COLO829 (cell line): ENCODE results near the gene TPSD1.
"Not testable (repeated sequence)": the region's sequence is repeated elsewhere in the genome, so short reads cannot be mapped to it uniquely, and the experiment has no call there.

Experiments
- DNase-seq: peaks from one replicate; pipeline ENCODE4 v3.0.0; 2012; ENCODE audit warnings: low spot score

The TPSD1 gene

DNA sequence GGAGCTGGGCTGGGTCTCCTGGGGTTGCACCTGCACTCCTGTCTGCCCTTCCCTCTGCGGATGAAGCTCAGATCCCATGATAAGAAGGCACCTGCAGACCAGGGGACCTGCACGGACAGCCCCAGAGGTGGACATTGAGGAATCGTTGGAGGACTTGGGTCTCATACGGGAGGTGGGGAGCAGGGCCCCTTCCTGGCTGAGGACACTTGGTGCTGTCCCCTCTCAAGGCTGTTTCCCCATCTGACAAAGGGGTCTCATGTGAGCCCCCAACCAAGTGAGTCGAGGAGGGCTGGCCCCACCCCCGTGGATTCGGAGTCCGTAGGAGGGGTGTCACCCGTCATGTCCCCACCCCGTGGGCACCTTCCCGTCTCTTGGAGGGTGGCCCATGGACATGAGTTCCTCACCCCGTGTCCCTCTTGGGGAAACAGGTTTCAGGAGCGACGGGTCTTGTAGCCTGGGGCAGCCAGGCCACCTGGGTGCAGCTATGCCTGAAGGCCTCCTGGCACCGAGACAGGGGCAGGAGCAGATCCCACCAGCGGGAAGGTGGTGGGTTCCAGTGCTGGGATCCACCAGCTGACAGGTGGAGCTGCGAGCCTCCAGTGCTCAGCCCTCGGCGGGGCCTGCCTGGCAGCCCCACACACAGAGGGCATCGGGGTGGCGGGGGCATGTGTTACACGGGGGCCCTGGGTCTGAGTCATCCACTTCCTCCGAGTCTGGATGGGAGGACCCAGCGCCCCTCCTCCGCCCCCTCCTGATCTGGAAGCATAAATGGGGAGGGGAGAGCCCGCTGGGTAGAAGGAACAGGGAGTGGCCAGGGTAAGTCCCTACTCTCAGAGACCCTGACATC lies at the start of gene TPSD1:
TPSD1 (plus strand) TSS at position 794 of the 847 bp plus-strand sequence. CDS start 212 bp downstream, outside the sequence.
- DNase-seq: not testable (repeated sequence)

DNA sequence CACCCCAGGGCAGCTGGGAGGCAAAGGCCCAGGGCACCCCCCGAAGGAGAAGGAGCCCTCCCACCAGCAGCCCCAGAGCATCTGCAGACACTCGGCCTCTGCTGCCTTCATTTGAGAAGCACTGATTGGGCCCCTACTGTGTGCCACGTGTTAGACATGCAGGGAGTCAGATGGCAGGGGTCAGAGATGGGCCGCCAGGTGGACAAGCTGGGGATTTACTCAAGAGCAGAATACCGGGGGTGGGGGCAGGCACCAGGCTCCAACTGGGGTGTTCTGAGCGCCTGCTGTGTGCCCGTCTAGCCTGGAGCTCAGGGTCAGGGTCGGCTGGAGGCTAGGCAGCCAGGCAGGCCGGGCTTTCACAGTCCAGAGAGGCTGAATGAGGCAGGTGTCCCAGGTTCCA lies 49.5 kb upstream of the TPSD1 start:
- no peak for DNase-seq

DNA sequence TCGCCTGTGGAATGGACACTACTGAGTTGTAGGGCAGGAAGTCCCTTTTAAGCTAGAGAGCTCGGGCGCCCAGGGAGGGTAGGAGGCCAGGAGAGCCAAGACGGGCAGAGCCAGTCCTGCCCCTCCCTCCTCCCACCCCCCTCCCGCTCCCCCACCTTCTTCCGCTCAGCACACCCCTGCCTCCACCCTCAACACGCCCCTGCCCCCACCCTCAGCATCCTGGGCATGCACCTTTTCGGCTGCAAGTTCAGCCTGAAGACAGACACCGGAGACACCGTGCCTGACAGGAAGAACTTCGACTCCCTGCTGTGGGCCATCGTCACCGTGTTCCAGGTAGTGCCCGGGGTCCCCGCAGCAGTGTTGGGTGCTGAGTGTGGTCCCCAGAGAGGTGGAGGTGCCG lies 49.1 kb upstream of the TPSD1 start:
- DNase-seq: no peak

DNA sequence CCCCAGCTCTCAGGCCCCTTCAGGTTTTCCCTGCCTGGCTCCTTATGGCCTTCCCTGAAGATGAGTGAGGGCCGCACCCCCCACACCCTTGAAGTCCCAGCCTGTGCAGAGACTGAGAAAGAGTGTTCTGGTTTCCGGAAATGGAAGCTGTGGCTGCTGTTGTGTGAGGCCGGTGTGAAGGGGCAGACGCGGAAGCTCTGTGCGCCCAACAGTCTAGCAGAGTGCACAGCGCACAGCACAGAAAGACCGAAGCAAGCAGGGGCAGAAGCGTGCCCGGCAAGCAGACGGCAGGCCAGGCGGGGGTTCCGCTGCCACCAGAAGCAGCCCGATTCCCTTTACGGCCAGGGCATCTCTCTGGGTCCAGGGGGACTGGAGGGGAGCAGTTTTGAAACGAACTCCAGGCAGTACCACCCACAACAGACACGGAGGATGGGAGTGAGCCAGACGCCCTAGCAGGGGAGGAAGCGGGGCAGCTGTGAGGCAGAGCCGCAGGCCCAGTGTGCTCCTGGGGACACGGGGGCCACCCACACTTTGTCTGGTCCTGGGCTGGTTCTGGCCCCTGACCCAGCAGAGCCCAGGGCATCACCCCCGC lies 47.5 kb upstream of the TPSD1 start:
- DNase-seq: no peak

DNA sequence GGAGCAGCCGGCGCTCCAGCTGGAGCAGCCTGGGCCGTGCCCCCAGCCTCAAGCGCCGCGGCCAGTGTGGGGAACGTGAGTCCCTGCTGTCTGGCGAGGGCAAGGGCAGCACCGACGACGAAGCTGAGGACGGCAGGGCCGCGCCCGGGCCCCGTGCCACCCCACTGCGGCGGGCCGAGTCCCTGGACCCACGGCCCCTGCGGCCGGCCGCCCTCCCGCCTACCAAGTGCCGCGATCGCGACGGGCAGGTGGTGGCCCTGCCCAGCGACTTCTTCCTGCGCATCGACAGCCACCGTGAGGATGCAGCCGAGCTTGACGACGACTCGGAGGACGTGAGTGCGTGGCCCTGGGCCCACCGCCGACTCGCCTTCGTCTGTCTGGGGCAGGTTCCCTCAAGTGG lies 46.8 kb upstream of the TPSD1 start:
- DNase-seq: no peak

DNA sequence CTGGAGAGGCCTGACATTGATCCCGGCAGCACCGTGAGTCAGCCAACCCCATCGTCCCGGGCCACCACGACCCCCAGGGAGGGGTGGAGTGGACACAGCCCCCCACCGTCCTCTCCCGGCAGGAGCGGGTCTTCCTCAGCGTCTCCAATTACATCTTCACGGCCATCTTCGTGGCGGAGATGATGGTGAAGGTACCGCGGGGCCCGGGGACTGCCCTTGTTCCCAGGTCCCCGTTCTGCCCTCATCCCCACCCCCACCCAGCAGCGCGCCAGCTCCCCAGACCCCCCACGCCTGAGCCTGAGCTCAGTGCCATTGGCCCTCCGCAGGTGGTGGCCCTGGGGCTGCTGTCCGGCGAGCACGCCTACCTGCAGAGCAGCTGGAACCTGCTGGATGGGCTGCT lies 45.4 kb upstream of the TPSD1 start:
- DNase-seq: no peak

DNA sequence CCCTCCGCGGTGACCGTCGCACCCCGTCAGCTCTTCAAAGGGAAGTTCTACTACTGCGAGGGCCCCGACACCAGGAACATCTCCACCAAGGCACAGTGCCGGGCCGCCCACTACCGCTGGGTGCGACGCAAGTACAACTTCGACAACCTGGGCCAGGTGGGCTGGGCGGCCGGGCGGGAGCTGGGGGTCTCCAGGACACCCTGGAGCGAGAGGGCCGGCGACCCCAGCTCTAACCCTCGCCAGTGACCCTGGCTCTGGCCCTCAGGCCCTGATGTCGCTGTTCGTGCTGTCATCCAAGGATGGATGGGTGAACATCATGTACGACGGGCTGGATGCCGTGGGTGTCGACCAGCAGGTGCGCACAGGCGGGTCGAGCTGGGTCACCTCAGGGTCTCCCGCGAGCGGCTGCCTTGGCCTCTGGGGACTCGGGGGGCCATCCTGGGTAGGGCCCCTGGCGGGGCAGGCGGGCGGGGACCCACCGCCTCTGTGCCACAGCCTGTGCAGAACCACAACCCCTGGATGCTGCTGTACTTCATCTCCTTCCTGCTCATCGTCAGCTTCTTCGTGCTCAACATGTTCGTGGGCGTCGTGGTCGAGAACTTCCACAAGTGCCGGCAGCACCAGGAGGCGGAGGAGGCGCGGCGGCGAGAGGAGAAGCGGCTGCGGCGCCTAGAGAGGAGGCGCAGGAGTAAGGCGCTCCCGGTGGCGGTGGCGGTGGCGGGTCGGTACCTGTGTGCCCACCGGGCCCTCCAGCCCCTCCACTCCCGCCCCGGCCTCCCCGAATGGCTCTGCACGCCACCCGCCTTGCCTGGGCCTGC lies 44.2 kb upstream of the TPSD1 start:
- DNase-seq: no peak

DNA sequence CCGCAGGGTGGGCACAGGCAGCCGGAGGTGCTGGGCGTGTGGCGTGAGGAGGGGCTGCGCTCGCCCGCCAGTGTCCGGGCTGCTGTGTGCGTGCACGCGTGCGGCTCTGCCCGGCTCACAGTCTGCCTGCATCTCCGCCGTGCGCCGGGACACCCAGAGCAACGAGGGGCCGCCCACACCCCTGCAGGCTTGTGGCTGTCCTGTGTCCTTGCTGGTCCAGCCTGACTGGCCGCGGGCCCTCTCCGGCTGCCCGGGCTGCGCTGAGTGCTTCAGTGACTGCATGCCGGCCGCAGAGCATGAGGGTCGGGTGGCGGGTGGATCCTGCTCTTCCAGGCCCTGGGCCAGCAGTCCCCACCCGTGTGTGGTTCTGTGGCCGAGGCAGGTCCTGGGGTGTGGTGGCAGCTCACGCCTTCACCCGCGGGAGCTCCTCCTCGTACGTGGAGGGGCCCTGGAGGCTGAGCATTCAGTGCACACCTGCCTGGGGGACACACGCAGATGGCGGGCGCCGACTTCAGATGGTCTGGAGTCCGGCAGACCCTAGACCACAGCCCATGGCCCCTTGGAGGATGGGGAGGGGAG lies 43.2 kb upstream of the TPSD1 start:
- DNase-seq: no peak

DNA sequence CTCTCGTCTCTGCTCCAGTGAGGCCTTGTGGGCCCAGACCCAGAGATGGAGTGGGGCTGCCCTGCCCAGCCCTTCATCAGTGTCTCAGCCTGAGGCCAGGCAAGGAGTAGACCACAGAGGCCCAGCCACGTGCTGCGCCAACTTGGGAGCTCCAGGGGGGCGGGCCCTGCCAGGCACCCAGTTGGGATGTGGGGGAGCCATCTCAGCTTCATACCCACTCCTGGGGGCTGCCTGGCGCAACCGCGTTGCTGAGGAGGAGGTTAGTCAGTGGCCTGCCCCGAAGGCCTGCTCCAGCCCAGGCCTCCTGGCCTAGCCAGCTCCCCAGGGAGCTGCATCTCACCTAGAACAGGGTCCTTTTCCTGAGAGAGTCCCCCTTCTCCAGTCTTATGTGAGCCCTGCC lies 42.6 kb upstream of the TPSD1 start:
- no peak for DNase-seq

DNA sequence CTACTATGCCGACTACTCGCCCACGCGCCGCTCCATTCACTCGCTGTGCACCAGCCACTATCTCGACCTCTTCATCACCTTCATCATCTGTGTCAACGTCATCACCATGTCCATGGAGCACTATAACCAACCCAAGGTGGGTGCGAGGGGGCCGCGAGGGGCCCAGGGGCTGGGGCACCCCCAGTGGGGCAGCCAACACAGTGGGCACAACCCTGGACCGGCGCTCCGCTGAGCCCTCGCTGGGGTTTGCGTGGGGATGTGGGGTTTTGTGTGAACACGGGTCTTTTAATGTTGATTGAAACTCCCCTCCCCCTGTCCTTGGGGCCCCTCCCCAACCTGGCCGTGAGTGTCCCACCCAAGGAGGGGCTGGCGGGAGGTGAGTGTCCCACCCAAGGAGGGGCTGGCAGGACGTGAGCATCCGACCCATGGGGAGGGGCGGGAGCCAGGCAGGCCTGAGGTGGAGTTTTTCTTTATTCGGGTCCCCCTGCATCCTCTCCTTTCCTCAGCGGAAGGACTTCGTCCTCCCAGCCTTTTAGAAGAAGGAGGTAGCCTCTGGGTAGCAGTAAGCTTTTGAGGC lies 42.0 kb upstream of the TPSD1 start:
- no peak for DNase-seq

DNA sequence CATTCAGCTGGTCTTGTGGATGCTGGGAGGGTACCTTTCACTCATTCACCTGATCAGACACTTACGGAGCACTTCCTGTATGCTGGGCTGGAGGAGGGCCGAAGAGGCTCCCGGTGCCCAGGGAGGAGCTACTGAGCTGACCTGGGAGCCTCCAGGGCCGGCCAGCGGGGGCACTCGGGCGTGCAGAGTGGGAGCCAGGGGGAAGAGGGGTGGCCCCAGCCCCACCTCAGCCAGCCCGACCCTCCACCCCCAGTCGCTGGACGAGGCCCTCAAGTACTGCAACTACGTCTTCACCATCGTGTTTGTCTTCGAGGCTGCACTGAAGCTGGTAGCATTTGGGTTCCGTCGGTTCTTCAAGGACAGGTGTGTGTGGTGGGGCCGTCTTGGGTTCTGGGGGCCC lies 41.1 kb upstream of the TPSD1 start:
- no peak for DNase-seq

DNA sequence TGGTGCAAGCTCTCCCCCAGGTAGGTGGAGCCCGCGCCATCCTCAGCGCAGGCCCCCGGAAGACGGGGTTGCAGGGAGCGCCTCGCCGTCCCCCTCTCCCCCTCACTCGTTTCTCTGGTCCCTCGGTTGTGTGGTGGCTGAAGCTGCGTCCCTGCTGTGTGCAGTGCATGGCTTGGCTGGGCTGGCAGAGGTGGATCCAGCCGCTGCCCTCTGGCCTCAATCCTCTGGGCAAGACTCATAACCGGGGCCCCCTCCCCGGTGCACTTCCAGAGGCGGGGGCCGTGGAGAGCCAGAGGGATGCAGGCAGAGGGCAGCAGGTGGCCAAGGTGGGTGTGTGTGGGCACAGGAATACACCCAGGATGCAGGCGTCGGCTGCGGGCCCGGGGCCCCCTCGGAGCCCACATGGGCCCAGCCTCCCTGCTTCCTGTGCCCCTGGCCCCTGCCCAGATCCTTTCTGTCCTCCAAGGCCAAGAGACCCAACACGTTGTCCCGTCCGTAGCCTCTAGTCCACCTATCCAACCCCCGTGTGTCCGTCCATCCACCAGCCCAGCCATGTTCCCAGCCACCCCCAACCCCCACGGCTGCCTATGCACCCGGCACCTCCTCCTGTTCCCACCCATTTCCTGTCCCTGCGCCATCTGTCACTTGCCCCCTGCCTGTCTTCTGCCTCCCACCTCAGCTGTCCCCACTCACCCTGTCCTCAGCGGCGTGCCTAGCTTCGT lies 40.1 kb upstream of the TPSD1 start:
- no peak for DNase-seq

DNA sequence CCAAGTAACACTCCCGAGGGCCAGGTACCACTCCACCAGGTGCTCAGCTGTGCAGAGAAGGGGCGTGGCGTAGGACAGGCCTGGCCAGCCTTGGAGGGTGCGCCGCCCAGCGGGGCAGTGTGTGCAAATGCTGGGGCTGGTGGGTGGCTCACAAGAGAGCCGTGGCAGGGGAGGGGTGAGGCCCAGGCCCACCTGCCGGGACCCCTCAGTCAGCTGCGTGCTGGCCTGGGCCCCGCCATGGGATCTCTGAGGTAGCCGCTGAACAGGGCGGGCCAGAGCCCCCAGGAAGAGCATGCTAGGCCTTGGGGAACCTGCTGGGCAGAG lies 39.6 kb upstream of the TPSD1 start:
- no peak for DNase-seq

DNA sequence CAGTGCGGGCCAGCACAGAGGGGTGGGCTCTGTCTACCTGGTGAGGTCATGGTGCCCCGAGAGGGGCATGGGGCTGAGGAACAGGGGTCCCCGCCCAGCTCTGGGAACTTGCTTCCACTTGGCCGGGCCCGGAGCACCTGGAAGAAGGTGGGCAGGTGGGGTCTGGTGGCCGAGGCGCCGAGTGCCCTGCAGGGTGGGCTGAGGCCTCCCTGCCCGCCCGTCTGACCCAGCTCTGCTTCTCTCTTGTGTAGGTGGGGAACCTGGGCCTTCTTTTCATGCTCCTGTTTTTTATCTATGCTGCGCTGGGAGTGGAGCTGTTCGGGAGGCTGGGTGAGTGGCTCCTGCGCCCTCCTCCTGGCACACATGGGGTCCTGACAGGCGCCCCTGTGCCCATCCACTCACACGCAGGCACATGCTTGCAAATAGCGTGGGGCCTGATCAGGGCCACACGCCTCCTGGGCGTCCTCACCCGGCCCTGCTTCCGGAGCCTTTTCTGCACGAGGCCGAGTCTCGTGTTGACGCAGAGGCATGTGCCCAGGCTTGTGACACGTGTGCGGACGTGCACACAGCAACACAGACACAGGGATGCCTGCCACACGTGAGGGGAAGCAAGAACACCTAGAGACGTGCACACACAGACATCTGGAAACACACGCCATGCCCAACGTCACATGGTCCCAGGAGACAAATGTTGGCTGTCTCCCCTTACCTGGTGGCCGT lies 39.0 kb upstream of the TPSD1 start:
- DNase-seq: no peak

DNA sequence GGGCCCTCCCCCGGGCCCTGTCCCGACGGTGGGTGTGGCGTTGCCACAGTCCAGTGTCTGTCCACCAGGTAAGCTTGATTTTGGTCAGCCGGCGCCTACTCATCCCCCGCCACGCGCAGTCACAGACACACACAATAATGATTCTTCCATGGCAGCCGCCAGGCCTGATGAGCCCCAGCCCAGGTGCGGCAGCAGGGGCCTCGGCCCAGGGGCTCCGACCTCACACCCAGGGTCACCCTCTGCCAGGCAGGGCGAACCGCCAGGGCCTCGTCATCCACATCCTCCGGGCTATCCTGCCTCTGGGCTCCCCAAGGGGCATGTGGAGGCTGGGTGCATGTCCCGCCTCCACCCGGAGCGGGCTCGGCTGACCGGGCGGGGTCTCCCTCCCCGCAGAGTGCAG lies 38.3 kb upstream of the TPSD1 start:
- no peak for DNase-seq

DNA sequence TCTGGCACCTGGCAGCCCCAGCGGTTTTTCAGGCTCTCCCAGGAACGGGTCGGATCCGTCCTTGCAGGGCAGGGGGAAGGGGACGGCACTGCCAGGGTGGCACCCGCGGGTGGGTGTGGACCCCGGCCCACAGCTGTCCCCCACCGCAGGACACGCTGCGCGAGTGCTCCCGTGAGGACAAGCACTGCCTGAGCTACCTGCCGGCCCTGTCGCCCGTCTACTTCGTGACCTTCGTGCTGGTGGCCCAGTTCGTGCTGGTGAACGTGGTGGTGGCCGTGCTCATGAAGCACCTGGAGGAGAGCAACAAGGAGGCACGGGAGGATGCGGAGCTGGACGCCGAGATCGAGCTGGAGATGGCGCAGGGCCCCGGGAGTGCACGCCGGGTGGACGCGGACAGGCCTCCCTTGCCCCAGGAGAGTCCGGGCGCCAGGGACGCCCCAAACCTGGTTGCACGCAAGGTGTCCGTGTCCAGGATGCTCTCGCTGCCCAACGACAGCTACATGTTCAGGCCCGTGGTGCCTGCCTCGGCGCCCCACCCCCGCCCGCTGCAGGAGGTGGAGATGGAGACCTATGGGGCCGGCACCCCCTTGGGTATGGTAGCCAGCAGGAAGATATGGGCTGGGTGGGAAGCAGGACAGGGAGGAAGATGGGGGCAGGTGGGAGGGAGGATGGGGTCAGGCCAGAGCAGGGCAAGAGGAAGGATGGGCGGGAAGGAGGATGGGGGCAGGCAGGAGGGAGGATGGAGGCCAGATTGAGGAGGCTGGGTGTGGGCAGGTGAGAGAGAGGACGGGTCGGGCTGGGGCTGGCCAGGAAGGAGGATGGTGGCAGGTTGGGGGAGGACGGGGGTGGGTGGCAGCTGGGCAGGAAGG lies 37.6 kb upstream of the TPSD1 start:
- no peak for DNase-seq

DNA sequence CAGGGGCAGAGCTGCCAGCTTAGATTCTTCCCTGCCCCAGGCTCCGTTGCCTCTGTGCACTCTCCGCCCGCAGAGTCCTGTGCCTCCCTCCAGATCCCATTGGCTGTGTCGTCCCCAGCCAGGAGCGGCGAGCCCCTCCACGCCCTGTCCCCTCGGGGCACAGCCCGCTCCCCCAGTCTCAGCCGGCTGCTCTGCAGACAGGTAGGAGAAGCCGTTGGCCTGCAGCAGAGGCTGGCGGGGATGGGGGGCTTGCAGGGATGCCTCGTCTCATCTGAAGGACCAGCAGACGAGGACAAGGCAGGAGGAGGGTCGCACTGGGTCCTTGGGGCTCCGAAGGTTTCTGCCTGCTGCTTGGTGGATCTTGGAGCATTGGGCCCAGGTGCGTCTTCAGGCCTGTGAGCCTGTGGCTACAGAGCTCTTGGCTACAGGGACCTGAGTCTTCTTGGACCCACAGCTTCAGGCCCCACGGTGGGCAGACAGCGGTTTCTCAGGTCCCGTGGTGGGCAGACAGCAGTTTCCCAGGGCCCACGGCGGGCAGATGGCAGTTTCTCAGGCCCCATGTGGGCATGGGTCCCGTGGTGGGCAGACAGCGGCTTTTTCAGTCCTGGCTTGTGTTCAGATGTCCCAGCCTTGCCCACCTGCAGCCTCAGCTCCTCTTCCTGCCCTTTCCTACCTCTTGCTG lies 36.8 kb upstream of the TPSD1 start:
- no peak for DNase-seq

DNA sequence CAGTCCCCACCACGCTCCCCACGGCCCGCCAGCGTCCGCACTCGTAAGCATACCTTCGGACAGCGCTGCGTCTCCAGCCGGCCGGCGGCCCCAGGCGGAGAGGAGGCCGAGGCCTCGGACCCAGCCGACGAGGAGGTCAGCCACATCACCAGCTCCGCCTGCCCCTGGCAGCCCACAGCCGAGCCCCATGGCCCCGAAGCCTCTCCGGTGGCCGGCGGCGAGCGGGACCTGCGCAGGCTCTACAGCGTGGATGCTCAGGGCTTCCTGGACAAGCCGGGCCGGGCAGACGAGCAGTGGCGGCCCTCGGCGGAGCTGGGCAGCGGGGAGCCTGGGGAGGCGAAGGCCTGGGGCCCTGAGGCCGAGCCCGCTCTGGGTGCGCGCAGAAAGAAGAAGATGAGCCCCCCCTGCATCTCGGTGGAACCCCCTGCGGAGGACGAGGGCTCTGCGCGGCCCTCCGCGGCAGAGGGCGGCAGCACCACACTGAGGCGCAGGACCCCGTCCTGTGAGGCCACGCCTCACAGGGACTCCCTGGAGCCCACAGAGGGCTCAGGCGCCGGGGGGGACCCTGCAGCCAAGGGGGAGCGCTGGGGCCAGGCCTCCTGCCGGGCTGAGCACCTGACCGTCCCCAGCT lies 35.7 kb upstream of the TPSD1 start:
- DNase-seq: no peak
